HepG2 (cell line): ENCODE data around the gene PHOSPHO2. TPM values are rescaled to one million over a fixed set of nuclear protein-coding genes. Genes with fewer than 3 reads are reported as not detected.

Source experiments
- ADNP ChIP-seq: sonication (generic); formaldehyde crosslinking; IDR thresholded peaks from 2 replicates; pipeline ENCODE4 v1.4.0; 2020; ENCODE audit warnings: missing genetic modification reagents
- ARID2 ChIP-seq: sonication (generic); formaldehyde crosslinking; IDR thresholded peaks from 2 replicates; pipeline ENCODE4 v1.8.1; 2022; ENCODE audit warnings: mild to moderate bottlenecking, missing genetic modification reagents, borderline replicate concordance
- CREM ChIP-seq, 2 experiments: sonication (generic) in 1 of 2; formaldehyde crosslinking in 1 of 2; IDR thresholded peaks; 2 replicates each; pipeline versions ENCODE4 v1.4.0 to v1.6.1; 2016 to 2020; ENCODE audit warnings: antibody characterized with exemption in 1 of 2, mild to moderate bottlenecking in 1 of 2, missing genetic modification reagents in 1 of 2
- ETV6 ChIP-seq: sonication (generic); formaldehyde crosslinking; conservative IDR thresholded peaks from 2 replicates; pipeline ENCODE4 v1.4.0; 2020; ENCODE audit warnings: missing genetic modification reagents
- FOXK2 ChIP-seq: fragments of 450-650 bp; IDR thresholded peaks from 2 replicates; pipeline ENCODE4 v1.6.1; 2016
- HMG20A ChIP-seq: IDR thresholded peaks from 2 replicates; pipeline ENCODE4 v1.6.1; 2016; ENCODE audit warnings: borderline replicate concordance
- MTA1 ChIP-seq: sonication (generic); formaldehyde crosslinking; IDR thresholded peaks from 2 replicates; pipeline ENCODE4 v1.4.0; 2020; ENCODE audit warnings: missing genetic modification reagents, mild to moderate bottlenecking, borderline replicate concordance
- MTERF4 ChIP-seq: sonication (generic); formaldehyde crosslinking; IDR thresholded peaks from 2 replicates; pipeline ENCODE4 v1.8.0; 2023; ENCODE audit warnings: mild to moderate bottlenecking, missing genetic modification reagents
- MXI1 ChIP-seq: IDR thresholded peaks from 3 replicates; pipeline ENCODE4 v1.6.1; 2012; ENCODE audit warnings: low read depth, low read length, inconsistent platforms, borderline replicate concordance
- NFIB ChIP-seq: sonication (generic); formaldehyde crosslinking; IDR thresholded peaks from 2 replicates; pipeline ENCODE4 v1.9.0; 2021; ENCODE audit warnings: missing genetic modification reagents, mild to moderate bottlenecking, borderline replicate concordance
- NR2F1 ChIP-seq, 2 experiments: fragments of 450-650 bp in 1 of 2; formaldehyde crosslinking in 1 of 2; IDR thresholded peaks; 2 replicates each; pipeline versions ENCODE4 v1.5.0 to v1.6.1; 2016 to 2020; ENCODE audit warnings: mild to moderate bottlenecking in 1 of 2, missing compliant biosample characterization in 1 of 2, missing genetic modification reagents in 1 of 2, moderate library complexity in 1 of 2
- SIX1 ChIP-seq: sonication (generic); formaldehyde crosslinking; IDR thresholded peaks from 2 replicates; pipeline ENCODE4 v1.4.0; 2020; ENCODE audit warnings: missing genetic modification reagents, borderline replicate concordance
- SOX6 ChIP-seq, 2 experiments: fragments of 450-650 bp in 1 of 2; sonication (generic) in 1 of 2; formaldehyde crosslinking in 1 of 2; IDR thresholded peaks; 2 replicates each; pipeline versions ENCODE4 v1.4.0 to v1.6.1; 2017 to 2020; ENCODE audit warnings: antibody characterized with exemption in 1 of 2, mild to moderate bottlenecking in 1 of 2, missing genetic modification reagents in 1 of 2
- SP5 ChIP-seq: IDR thresholded peaks from 2 replicates; pipeline ENCODE4 v1.6.1; 2016; ENCODE audit warnings: low read depth, borderline replicate concordance
- TARDBP ChIP-seq: sonication (generic); formaldehyde crosslinking; IDR thresholded peaks from 2 replicates; pipeline ENCODE4 v1.8.0; 2022; ENCODE audit warnings: mild to moderate bottlenecking, missing genetic modification reagents
- THAP11 ChIP-seq: IDR thresholded peaks from 2 replicates; pipeline ENCODE4 v1.6.1; 2016; ENCODE audit warnings: missing biosample characterization, missing genetic modification reagents
- ZNF274 ChIP-seq: sonication (generic); formaldehyde crosslinking; IDR thresholded peaks from 2 replicates; pipeline ENCODE4 v1.5.1; 2020; ENCODE audit warnings: mild to moderate bottlenecking, missing genetic modification reagents
- ZNF501 ChIP-seq: sonication (generic); formaldehyde crosslinking; IDR thresholded peaks from 2 replicates; pipeline ENCODE4 v1.5.1; 2020; ENCODE audit warnings: mild to moderate bottlenecking, moderate library complexity, missing genetic modification reagents
- ZNF564 ChIP-seq: sonication (generic); formaldehyde crosslinking; IDR thresholded peaks from 2 replicates; pipeline ENCODE4 v1.8.1; 2023; ENCODE audit warnings: mild to moderate bottlenecking, missing genetic modification reagents
- ZNF639 ChIP-seq: conservative IDR thresholded peaks from 2 replicates; pipeline ENCODE4 v1.6.1; 2018; ENCODE audit warnings: missing genetic modification reagents
- ZNF83 ChIP-seq: sonication (generic); formaldehyde crosslinking; IDR thresholded peaks from 2 replicates; pipeline ENCODE4 v1.4.0; 2020; ENCODE audit warnings: missing genetic modification reagents, mild to moderate bottlenecking, borderline replicate concordance
- polyA plus RNA-seq, 8 experiments: library from polyadenylated mRNA; depleted of rRNA in 3 of 8; stranded (reverse) in 7 of 8; unstranded in 1 of 8; fragments of >200 nt; fragmentation: Illumina TruSeq in 4 of 8; extraction: Trizol in 4 of 8; gene quantifications; 2 replicates each; pipeline versions ENCODE4 v1.2.1 to v1.2.3, GENCODE V29; 2011 to 2016; ENCODE audit warnings: low read depth in 4 of 8, missing spikeins in 1 of 8, mixed read lengths in 1 of 8; ENCODE audit not compliant: insufficient read depth in 1 of 8
- total RNA-seq, 5 experiments: library from RNA; depleted of rRNA; stranded (reverse); fragments of >200 nt; fragmentation: Illumina TruSeq; extraction: Trizol; gene quantifications; 2 replicates each; pipeline ENCODE4 v1.2.3, GENCODE V29; 2016; ENCODE audit warnings: low read depth in 1 of 5
- TF ChIP-seq, protein P1 (sequence below): fragments of 450-650 bp; IDR thresholded peaks from 2 replicates; pipeline ENCODE4 v1.6.1; 2017; ENCODE audit warnings: mild to moderate bottlenecking
- TF ChIP-seq, protein P2 (sequence below), 2 experiments: fragments of 450-650 bp in 1 of 2; sonication (generic) in 1 of 2; formaldehyde crosslinking; IDR thresholded peaks; 2 replicates each; pipeline versions ENCODE4 v1.5.0 to v1.8.0; 2020 to 2022; ENCODE audit warnings: mild to moderate bottlenecking in 1 of 2, missing genetic modification reagents in 1 of 2

The PHOSPHO2 gene
- total and polyA plus RNA-seq, 2 of the 13 experiments (the other 11 are each of a cell fraction or from before 2014, with no cell fraction given), result 6.1 to 11.4 TPM

GRCh38 chr2:169716938-169717690 lies 22.8 kb downstream of the PHOSPHO2 start (continued):
- TF ChIP-seq MTERF4 (CRISPR knock-in tag) (no peak), SP5 (CRISPR knock-in tag) (peak; percentile 48; the same call in 1 of the 2 replicates), MXI1 (peak; percentile 65; the same call in 1 of the 3 replicates), ARID2 (CRISPR knock-in tag) (0 out of 2 replicates have a peak, but pooled peaks have one; percentile 63), TARDBP (CRISPR knock-in tag) (no peak; the same call in 1 of the 2 replicates), MTA1 (no peak), ETV6 (CRISPR knock-in tag) (no peak), CREM (IDR thresholded peaks at IDR 0.05) (peak; percentile 63; the same call in 1 of the 2 replicates), CREM (CRISPR knock-in tag; IDR thresholded peaks at IDR 0.05) (no peak), ZNF564 (0 out of 2 replicates have a peak, but pooled peaks have one; percentile 72), HMG20A (peak; percentile 81; the same call in 1 of the 2 replicates), ZNF501 (CRISPR knock-in tag) (peak; percentile 35; the same call in 1 of the 2 replicates), NR2F1 (CRISPR knock-in tag; IDR thresholded peaks at IDR 0.05) (0 out of 4 replicates have a peak, but pooled peaks have one; percentile 16 to 40), SOX6 (IDR thresholded peaks at IDR 0.05) (no peak), SOX6 (CRISPR knock-in tag; IDR thresholded peaks at IDR 0.05) (peak; percentile 96), FOXK2 (peak; percentile 84), NFIB (no peak), ADNP (CRISPR knock-in tag) (no peak), ZNF639 (CRISPR knock-in tag) (0 out of 2 replicates have a peak, but pooled peaks have one; percentile 33), ZNF83 (CRISPR knock-in tag) (no peak), ZNF274 (CRISPR knock-in tag) (0 out of 2 replicates have a peak, but pooled peaks have one; percentile 30), THAP11 (CRISPR knock-in tag) (peak; percentile 24; the same call in 1 of the 2 replicates), SIX1 (CRISPR knock-in tag) (no peak)
- TF ChIP-seq, protein P1, sequence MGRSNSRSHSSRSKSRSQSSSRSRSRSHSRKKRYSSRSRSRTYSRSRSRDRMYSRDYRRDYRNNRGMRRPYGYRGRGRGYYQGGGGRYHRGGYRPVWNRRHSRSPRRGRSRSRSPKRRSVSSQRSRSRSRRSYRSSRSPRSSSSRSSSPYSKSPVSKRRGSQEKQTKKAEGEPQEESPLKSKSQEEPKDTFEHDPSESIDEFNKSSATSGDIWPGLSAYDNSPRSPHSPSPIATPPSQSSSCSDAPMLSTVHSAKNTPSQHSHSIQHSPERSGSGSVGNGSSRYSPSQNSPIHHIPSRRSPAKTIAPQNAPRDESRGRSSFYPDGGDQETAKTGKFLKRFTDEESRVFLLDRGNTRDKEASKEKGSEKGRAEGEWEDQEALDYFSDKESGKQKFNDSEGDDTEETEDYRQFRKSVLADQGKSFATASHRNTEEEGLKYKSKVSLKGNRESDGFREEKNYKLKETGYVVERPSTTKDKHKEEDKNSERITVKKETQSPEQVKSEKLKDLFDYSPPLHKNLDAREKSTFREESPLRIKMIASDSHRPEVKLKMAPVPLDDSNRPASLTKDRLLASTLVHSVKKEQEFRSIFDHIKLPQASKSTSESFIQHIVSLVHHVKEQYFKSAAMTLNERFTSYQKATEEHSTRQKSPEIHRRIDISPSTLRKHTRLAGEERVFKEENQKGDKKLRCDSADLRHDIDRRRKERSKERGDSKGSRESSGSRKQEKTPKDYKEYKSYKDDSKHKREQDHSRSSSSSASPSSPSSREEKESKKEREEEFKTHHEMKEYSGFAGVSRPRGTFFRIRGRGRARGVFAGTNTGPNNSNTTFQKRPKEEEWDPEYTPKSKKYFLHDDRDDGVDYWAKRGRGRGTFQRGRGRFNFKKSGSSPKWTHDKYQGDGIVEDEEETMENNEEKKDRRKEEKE, result no peak
- TF ChIP-seq, protein P2, sequence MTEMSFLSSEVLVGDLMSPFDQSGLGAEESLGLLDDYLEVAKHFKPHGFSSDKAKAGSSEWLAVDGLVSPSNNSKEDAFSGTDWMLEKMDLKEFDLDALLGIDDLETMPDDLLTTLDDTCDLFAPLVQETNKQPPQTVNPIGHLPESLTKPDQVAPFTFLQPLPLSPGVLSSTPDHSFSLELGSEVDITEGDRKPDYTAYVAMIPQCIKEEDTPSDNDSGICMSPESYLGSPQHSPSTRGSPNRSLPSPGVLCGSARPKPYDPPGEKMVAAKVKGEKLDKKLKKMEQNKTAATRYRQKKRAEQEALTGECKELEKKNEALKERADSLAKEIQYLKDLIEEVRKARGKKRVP (CRISPR knock-in tag; IDR thresholded peaks at IDR 0.05), result peak in 1 of 2 experiments; percentile 77; a peak in 2 of 4 replicates
